GM12875 (cell line): Measurements from ENCODE around the gene RBM20.

Source experiments
- H3K4me3 ChIP-seq: one replicate; pipeline ENCODE4 v1.5.1; 2011; ENCODE audit warnings: low read depth, low read length, control low read depth
- CTCF ChIP-seq: IDR thresholded peaks from 2 replicates; pipeline ENCODE4 v1.5.1; 2011; ENCODE audit warnings: low read depth, mild to moderate bottlenecking, control low read depth, inconsistent platforms, low read length, moderate library complexity, borderline replicate concordance; ENCODE audit not compliant: insufficient read depth

Gene RBM20

GRCh38 chr10:110794808-110795207 lies 150.7 kb downstream of the RBM20 start:
- H3K4me3 ChIP-seq, result no peak overlapping the region
- TF ChIP-seq CTCF, result no peak

- no peak for TF ChIP-seq CTCF
- H3K4me3 ChIP-seq, result no peak overlapping the region
Measured at GRCh38 chr10:110797416-110797815, 153.3 kb downstream of the RBM20 start.

- H3K4me3 ChIP-seq, result no peak overlapping the region
- TF ChIP-seq CTCF, result no peak
Measured at GRCh38 chr10:110798340-110798739, 154.2 kb downstream of the RBM20 start.

- no peak overlapping the region for H3K4me3 ChIP-seq
- no peak for TF ChIP-seq CTCF
Measured at GRCh38 chr10:110802090-110802489, 158.0 kb downstream of the RBM20 start.

- no peak for TF ChIP-seq CTCF
- H3K4me3 ChIP-seq, result no peak overlapping the region
Measured at GRCh38 chr10:110802551-110803238, 158.6 kb downstream of the RBM20 start.

GRCh38 chr10:110803239-110803749 lies 159.2 kb downstream of the RBM20 start:
- H3K4me3 ChIP-seq, result no peak overlapping the region

More at GRCh38 chr10:110803239-110803749, 159.2 kb downstream of the RBM20 start:
- TF ChIP-seq CTCF, result no peak
